SH-SY5Y (cell line): Measurements from ENCODE around the gene RFPL2.
A peak's percentile ranks its signal among the peaks of the same experiment; 100 is the strongest.

Experiments used
- GATA2 ChIP-seq: IDR thresholded peaks from 2 replicates; pipeline ENCODE4 v1.6.1; 2011; ENCODE audit warnings: mild to moderate bottlenecking, low read depth, low read length
- GATA3 ChIP-seq: IDR thresholded peaks from 2 replicates; pipeline ENCODE4 v1.6.1; 2011; ENCODE audit warnings: low read depth, mild to moderate bottlenecking, low read length, moderate library complexity

DNA sequence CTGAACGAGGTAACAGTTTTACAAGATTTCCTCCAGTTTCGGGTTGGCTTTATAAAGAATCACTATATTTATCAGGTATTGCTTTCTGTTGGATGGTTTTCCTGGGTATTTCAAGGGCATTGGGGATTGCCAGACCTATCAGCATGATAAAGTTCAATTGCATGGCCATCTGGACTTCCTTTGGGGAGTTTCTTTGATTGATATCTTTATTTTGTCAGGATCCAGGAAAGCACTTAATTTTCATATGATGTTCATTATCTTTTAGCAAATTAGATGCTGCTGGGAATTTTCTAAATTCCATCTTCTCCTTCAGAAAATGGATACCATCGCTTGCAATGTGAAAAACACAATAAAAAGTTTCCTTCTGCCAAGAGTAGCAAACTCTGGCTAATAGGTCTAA is 21.2 kb downstream of the RFPL2 start:
- TF ChIP-seq GATA2 (peak; percentile 61; the same call in 1 of the 2 replicates), GATA3 (peak; percentile 52)
